GM06990 (cell line): ENCODE measurements around the gene PRR30.

ENCODE experiments used
- DNase-seq: peaks from one replicate; pipeline ENCODE4 v3.0.0-alpha.2; 2011; ENCODE audit not compliant: insufficient read length; ENCODE audit errors: extremely low read depth
- H3K27me3 ChIP-seq: replicated peaks from 2 replicates; pipeline ENCODE4 v1.6.0; 2011; ENCODE audit warnings: low read length; ENCODE audit not compliant: control insufficient read depth, insufficient read depth
- H3K36me3 ChIP-seq: 2 replicates; pipeline ENCODE4 v1.5.1; 2011; ENCODE audit warnings: low read length; ENCODE audit not compliant: control insufficient read depth, insufficient read depth
- H3K4me3 ChIP-seq: replicated peaks from 2 replicates; pipeline ENCODE4 v1.5.1; 2011; ENCODE audit warnings: low read depth, mild to moderate bottlenecking, control low read depth, low read length
- TF ChIP-seq, protein P1 (sequence below): IDR thresholded peaks from 2 replicates; pipeline ENCODE4 v1.5.1; 2011; ENCODE audit warnings: low read length, control low read depth, mild to moderate bottlenecking, inconsistent platforms; ENCODE audit not compliant: insufficient read depth, poor library complexity, severe bottlenecking

PRR30 gene

DNA sequence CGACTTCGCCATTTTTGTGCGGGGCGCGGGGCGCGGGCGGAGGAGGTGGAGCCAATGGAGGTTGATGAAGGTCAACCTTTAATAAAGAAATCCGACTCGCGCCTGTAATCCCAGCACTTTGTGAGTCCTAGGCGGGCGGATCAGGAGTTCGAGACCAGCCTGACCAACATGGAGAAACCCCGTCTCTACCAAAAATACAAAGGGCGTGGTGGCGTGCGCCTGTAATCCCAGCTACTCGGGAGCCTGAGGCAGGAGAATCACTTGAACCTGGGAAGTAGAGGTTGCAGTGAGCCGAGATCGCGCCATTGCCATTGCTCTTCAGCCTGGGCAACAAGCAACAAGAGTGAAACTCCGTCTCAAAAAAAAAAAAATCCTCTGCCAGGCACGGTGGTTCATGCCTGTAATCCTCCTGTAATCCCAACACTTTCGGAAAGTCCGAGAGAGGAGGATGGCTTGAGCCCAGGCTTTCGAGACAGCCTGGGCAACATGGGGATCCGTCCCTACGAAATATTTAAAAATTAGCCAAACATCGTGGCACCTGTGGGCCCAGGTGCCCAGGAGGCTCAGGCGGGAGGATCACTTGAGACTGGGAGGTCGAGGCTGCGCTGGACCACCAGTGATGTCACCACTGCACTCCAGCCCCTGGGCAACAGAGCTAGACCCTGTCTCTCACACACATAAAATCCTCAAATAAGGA, 4.3 kb downstream of the PRR30 start:
- no peak for DNase-seq
- TF ChIP-seq, protein P1, sequence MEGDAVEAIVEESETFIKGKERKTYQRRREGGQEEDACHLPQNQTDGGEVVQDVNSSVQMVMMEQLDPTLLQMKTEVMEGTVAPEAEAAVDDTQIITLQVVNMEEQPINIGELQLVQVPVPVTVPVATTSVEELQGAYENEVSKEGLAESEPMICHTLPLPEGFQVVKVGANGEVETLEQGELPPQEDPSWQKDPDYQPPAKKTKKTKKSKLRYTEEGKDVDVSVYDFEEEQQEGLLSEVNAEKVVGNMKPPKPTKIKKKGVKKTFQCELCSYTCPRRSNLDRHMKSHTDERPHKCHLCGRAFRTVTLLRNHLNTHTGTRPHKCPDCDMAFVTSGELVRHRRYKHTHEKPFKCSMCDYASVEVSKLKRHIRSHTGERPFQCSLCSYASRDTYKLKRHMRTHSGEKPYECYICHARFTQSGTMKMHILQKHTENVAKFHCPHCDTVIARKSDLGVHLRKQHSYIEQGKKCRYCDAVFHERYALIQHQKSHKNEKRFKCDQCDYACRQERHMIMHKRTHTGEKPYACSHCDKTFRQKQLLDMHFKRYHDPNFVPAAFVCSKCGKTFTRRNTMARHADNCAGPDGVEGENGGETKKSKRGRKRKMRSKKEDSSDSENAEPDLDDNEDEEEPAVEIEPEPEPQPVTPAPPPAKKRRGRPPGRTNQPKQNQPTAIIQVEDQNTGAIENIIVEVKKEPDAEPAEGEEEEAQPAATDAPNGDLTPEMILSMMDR, result no peak

DNA sequence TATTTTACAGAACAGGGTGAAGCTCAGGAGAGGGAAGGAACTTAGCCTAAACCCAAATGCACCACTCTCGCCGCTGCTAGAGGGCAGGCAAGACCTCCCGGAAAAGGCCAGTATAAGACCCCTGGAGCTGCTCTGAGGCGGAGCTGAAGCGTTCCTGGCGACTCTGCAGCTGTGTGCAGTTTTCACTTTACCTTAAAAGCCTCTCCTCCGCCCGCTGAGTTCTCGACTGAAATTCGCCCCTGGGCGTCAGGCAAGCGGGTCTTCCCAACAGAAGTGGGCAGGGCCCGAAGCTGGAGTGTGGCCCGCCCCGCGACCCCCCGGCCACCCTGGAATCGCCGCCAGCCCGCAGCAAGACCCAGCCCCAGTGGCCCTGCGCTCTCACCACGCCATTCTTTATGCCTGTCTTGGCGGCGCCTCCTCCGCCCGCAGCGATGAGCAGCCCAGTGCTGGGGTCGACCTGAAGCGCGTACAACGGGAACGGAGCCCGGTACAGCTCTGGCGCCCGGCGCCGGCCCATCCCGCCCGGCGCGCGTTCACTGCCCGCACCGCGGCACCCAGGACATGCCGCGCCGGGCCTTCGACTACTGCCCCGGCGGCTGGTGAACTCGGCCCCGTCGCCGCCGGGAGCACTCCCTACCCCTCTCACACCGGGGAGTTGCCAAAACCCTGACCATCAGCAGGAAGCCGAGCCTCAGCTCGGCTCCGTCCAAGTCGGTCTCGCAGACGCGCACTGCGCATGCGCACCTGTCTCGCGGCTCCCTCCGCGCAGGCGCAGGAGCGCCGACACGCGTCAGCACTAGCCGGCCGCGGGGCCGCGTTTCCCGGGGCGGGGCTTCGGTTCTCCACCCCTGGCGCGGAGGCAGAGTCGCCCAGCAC, 5.1 kb downstream of the PRR30 start, which contains the start of gene PREB:
PREB (minus strand) TSS at position 732 of the 876 bp plus-strand sequence; CDS start at position 517, 215 bp downstream.
- DNase-seq, result peak; percentile 98
- H3K4me3 ChIP-seq, result peak within 1 kb of the TSS; percentile 97
- TF ChIP-seq, protein P1, result peak; percentile 48
- H3K36me3 ChIP-seq, result peaks cover 29% of the 10 kb centered on the region
- H3K27me3 ChIP-seq, result no peaks in the 10 kb centered on the region

More for the DNA sequence above, 4.3 kb downstream of the PRR30 start:
- Histone ChIP-seq H3K36me3 (peaks cover 23% of the 10 kb centered on the region), H3K4me3 (peak overlapping the region; percentile 49), H3K27me3 (no peaks in the 10 kb centered on the region)

DNA sequence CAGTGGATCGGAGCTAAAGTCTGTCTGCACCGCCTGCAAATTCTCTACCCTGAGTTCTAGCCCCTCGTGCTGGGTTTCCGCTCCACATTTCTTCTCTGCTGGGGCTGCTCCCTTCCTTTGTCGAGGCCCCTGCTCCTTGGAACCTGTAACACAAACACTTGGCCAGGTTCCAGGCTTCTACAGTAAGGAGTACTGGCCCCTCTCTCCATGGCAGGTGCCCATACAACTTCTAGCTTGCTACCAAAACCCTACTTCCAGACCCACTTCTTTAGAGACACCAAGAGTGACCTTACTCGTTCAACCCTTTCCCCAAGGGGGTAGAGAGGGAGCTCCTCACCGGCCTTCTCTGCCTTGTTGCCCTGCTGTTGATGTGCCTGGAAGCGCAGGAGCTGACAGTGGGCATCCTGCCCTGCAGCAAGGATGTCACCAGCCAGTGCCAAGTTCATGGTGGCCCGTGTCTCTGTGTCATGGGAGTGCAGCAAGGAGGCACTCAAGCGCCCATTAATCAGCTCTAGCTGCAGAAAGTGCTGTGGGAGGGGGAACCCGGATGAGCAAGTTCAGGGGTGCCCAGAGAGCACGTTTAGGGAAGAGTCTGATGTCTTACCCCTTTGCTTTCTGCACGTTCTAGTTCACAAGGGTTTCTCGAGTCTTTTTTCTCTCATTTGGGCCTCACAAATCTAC, 5.9 kb downstream of the PRR30 start:
- TF ChIP-seq, protein P1, result no peak
- H3K27me3 ChIP-seq, result no peaks in the 10 kb centered on the region
- peak overlapping the region; percentile 97 for H3K4me3 ChIP-seq
- DNase-seq, result no peak
- peaks cover 29% of the 10 kb centered on the region for H3K36me3 ChIP-seq

DNA sequence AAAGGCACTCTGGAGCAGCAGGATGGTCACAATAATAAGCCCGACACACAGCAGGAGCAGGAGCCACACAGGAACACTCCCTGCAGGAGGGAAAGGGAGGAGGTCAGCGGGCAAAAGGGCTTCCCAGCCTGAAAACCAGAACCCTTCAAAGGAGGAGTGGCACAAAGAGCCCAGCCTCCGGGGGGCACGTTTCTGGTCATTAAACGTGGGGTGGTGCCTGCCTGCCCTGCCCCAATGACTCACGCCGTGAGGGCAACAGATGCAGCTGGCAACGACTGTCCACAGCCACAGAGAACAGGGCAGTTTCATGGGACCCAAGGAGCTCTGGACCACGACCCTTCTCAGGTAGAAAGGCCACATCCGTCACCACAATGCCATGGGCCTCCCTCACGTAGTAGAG, 7.8 kb downstream of the PRR30 start:
- Histone ChIP-seq H3K27me3 (no peaks in the 10 kb centered on the region), H3K4me3 (no peak overlapping the region), H3K36me3 (peaks cover 29% of the 10 kb centered on the region)
- TF ChIP-seq, protein P1, result no peak
- DNase-seq, result no peak

DNA sequence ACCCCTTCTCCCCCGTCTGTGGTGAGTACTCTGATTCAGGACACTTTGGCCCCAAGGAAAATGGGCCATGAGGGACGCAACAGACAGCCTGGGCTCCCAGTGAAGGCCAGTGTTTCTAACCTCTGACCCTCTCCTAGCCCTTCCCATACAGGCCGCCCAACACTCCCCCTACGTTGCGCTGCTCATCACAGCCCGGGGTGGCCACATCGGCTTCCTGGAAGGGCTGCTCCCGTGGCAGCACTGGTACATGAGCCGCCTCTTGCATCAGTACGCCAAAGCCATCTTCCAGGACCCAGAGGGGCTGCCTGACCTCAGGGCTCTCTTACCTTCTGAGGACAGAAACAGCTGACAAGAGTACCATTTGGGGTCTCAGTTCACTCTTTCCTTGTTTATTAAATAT, 8.8 kb downstream of the PRR30 start:
- Histone ChIP-seq H3K36me3 (peaks cover 29% of the 10 kb centered on the region), H3K27me3 (no peaks in the 10 kb centered on the region), H3K4me3 (no peak overlapping the region)
- DNase-seq, result no peak
- TF ChIP-seq, protein P1, result no peak
